ENCODE results near the gene IRAK1. TPM values are rescaled to one million over a fixed set of nuclear protein-coding genes. Genes with fewer than 3 reads are reported as not detected.

IRAK1 gene
- total and polyA plus RNA-seq, 9 of the 15 experiments (the other 6 are each of a cell fraction or from before 2014, with no cell fraction given): 11.6 to 261 (median 91.6) TPM

GRCh38 chrX:154039577-154039976 is 19.9 kb upstream of the IRAK1 start (continued):
- TF ChIP-seq TRIM25 (IDR thresholded peaks at IDR 0.05; ENCODE audit: borderline replicate concordance) (no peak), ESRRB (CRISPR knock-in tag; IDR thresholded peaks at IDR 0.05; ENCODE audit: borderline replicate concordance) (no peak), SUPT5H (IDR thresholded peaks at IDR 0.05) (no peak), FOSL1 (tag; conservative IDR thresholded peaks at IDR 0.05) (no peak), CEBPB (tag; IDR thresholded peaks at IDR 0.05) (no peak)

DNA sequence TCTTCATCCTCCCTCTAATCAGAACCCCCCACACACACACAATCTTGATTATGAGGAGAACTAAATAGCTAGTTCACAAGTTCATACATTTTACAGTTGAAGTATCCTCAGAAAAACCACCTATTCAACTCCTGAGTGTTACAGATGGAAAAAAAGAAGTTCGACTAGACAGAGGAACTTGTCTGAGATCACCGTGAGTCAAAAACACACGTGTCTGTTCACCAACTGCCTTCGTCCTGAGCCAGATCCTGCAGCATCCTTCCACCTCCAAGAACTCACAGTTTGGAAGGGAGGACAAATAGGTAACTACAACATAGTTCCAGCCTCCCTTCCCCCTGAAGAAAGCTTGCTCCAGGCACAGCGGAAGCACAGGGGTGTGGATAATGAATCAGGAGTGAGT is 19.0 kb upstream of the IRAK1 start:
- no TSS peak for BruUV-seq (replicated peaks)
- H3K27ac ChIP-seq (ENCODE audit: extremely low read depth, low read depth, low read length): no peak overlapping the region
- no peak for ATAC-seq
- no peak overlapping the region for H3K4me3 ChIP-seq
- no peak for TF ChIP-seq ZNF12 (CRISPR knock-in tag; IDR thresholded peaks at IDR 0.05)
- no peak for TF ChIP-seq NFATC3 (IDR thresholded peaks at IDR 0.05)
- TF ChIP-seq, protein P1, sequence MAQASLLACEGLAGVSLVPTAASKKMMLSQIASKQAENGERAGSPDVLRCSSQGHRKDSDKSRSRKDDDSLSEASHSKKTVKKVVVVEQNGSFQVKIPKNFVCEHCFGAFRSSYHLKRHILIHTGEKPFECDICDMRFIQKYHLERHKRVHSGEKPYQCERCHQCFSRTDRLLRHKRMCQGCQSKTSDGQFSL (CRISPR knock-in tag; IDR thresholded peaks at IDR 0.05): no peak
- TF ChIP-seq, protein P1 (tag; IDR thresholded peaks at IDR 0.05): no peak
- TF ChIP-seq ZNF717 (CRISPR knock-in tag; IDR thresholded peaks at IDR 0.05): no peak
- H3K36me3 ChIP-seq (ENCODE audit: control insufficient read depth, insufficient read depth, low read length): peaks cover 50% of the 10 kb centered on the region; the same call in 2 of the 3 replicates
- no peaks in the 10 kb centered on the region for H3K9me1 ChIP-seq (ENCODE audit: control insufficient read depth, insufficient read depth, low read length)
- no peak for DNase-seq (ENCODE audit: extremely low read depth in 1 of 4, low spot score in 3 of 4)
- no peaks in the 10 kb centered on the region for H4K20me1 ChIP-seq (replicated peaks; ENCODE audit: control insufficient read depth, insufficient read depth, low read length)
- H3K4me1 ChIP-seq (replicated peaks in 1 of 2; ENCODE audit: control insufficient read depth in 2 of 2, insufficient read depth in 2 of 2, low read length in 2 of 2): no peaks in the 10 kb centered on the region; a peak in 2 of 5 replicates
- H2AFZ ChIP-seq (ENCODE audit: low read depth, low read length): no peak overlapping the region
- ChIA-PET CTCF (ENCODE audit: low intra/inter-chr PET ratio) (no interaction called here), POLR2A (interaction anchor here (0.7 kb wide), 1 partner anchor 68 kb away, joined by 3 read pairs; no protein-coding TSS in a partner anchor)
- intact Hi-C loops (cut with micrococcal nuclease) (no loop called here), in situ Hi-C loops (cut with MboI) (no loop called here)
- no peaks in the 10 kb centered on the region for H3K9me3 ChIP-seq (replicated peaks; ENCODE audit: control insufficient read depth, insufficient read depth, low read depth, low read length)
- no peak for FAIRE-seq
- WGBS (ENCODE audit: insufficient coverage, low coverage, missing lambda C conversion rate): 83% methylated on average over 3 of the region's 5 CpGs
- no peak overlapping the region for H3K9ac ChIP-seq (ENCODE audit: insufficient read depth in 1 of 2, low read depth in 2 of 2, low read length in 2 of 2)
- no peak overlapping the region for H3K4me2 ChIP-seq (ENCODE audit: insufficient read depth, low read length)
- peaks cover 77% of the 10 kb centered on the region for H3K79me2 ChIP-seq (ENCODE audit: control insufficient read depth, insufficient read depth, low read length)
- H3K27me3 ChIP-seq (ENCODE audit: control insufficient read depth in 2 of 2, insufficient read depth in 2 of 2, low read length in 2 of 2): no peaks in the 10 kb centered on the region
